HepG2 (cell line): Measurements from ENCODE around the gene ASNS. TPM values are rescaled to one million over a fixed set of nuclear protein-coding genes. Genes with fewer than 3 reads are reported as not detected.

Source experiments
- CREB1 ChIP-seq, 2 experiments: fragments of 450-650 bp in 1 of 2; IDR thresholded peaks; 2 replicates each; pipeline ENCODE4 v1.6.1; 2016 to 2017; ENCODE audit warnings: control low read depth in 1 of 2, mild to moderate bottlenecking in 1 of 2, missing compliant biosample characterization in 1 of 2, missing genetic modification characterization in 1 of 2
- HNRNPK ChIP-seq: fragments of 200-400 bp; formaldehyde crosslinking; IDR thresholded peaks from 2 replicates; pipeline ENCODE4 v1.6.1; 2018; ENCODE audit warnings: low read length, low read depth, moderate library complexity, mild to moderate bottlenecking; ENCODE audit not compliant: poor library complexity, severe bottlenecking
- KLF11 ChIP-seq: IDR thresholded peaks from 2 replicates; pipeline ENCODE4 v1.6.1; 2016; ENCODE audit warnings: missing compliant biosample characterization
- MXI1 ChIP-seq: IDR thresholded peaks from 3 replicates; pipeline ENCODE4 v1.6.1; 2012; ENCODE audit warnings: low read depth, low read length, inconsistent platforms, borderline replicate concordance
- PCBP2 ChIP-seq: fragments of 200-400 bp; formaldehyde crosslinking; optimal IDR thresholded peaks from 2 replicates; pipeline ENCODE3; 2018; ENCODE audit warnings: low read length, low read depth; ENCODE audit not compliant: poor library complexity, severe bottlenecking
- REXO4 ChIP-seq: sonication (generic); formaldehyde crosslinking; IDR thresholded peaks from 2 replicates; pipeline ENCODE4 v1.8.0; 2022; ENCODE audit warnings: missing genetic modification reagents, mild to moderate bottlenecking, borderline replicate concordance
- SIX4 ChIP-seq: sonication (generic); formaldehyde crosslinking; IDR thresholded peaks from 2 replicates; pipeline ENCODE4 v1.4.0; 2020; ENCODE audit warnings: missing genetic modification reagents
- ZBTB38 ChIP-seq: sonication (generic); formaldehyde crosslinking; IDR thresholded peaks from 2 replicates; pipeline ENCODE4 v1.5.1; 2020; ENCODE audit warnings: mild to moderate bottlenecking, missing genetic modification reagents
- ZKSCAN1 ChIP-seq: fragments of 150-350 bp; IDR thresholded peaks from 2 replicates; pipeline ENCODE4 v1.6.1; 2014; ENCODE audit warnings: low read length
- ZNF570 ChIP-seq: sonication (generic); formaldehyde crosslinking; IDR thresholded peaks from 2 replicates; pipeline ENCODE4 v1.4.0; 2020; ENCODE audit warnings: mild to moderate bottlenecking, missing genetic modification reagents, borderline replicate concordance
- ZNF670 ChIP-seq: sonication (generic); formaldehyde crosslinking; IDR thresholded peaks from 2 replicates; pipeline ENCODE4 v1.8.0; 2022; ENCODE audit warnings: mild to moderate bottlenecking, missing genetic modification reagents, borderline replicate concordance
- ZNF878 ChIP-seq: sonication (generic); formaldehyde crosslinking; IDR thresholded peaks from 2 replicates; pipeline ENCODE4 v1.8.1; 2023; ENCODE audit warnings: mild to moderate bottlenecking, missing genetic modification reagents, moderate library complexity
- polyA plus RNA-seq, 8 experiments: library from polyadenylated mRNA; depleted of rRNA in 3 of 8; stranded (reverse) in 7 of 8; unstranded in 1 of 8; fragments of >200 nt; fragmentation: Illumina TruSeq in 4 of 8; extraction: Trizol in 4 of 8; gene quantifications; 2 replicates each; pipeline versions ENCODE4 v1.2.1 to v1.2.3, GENCODE V29; 2011 to 2016; ENCODE audit warnings: low read depth in 4 of 8, missing spikeins in 1 of 8, mixed read lengths in 1 of 8; ENCODE audit not compliant: insufficient read depth in 1 of 8
- total RNA-seq, 5 experiments: library from RNA; depleted of rRNA; stranded (reverse); fragments of >200 nt; fragmentation: Illumina TruSeq; extraction: Trizol; gene quantifications; 2 replicates each; pipeline ENCODE4 v1.2.3, GENCODE V29; 2016; ENCODE audit warnings: low read depth in 1 of 5
- TF ChIP-seq, protein P1 (sequence below): sonication (generic); formaldehyde crosslinking; IDR thresholded peaks from 2 replicates; pipeline ENCODE4 v1.5.1; 2020; ENCODE audit warnings: mild to moderate bottlenecking, missing genetic modification reagents, moderate library complexity
- TF ChIP-seq, protein P2 (sequence below): sonication (generic); formaldehyde crosslinking; IDR thresholded peaks from 2 replicates; pipeline ENCODE4 v1.5.1; 2020; ENCODE audit warnings: missing genetic modification reagents, mild to moderate bottlenecking, borderline replicate concordance
- TF ChIP-seq, protein P3 (sequence below): sonication (generic); formaldehyde crosslinking; IDR thresholded peaks from 2 replicates; pipeline ENCODE4 v1.5.1; 2020; ENCODE audit warnings: mild to moderate bottlenecking, moderate library complexity, missing genetic modification reagents
- TF ChIP-seq, protein P4 (sequence below): sonication (generic); formaldehyde crosslinking; IDR thresholded peaks from 2 replicates; pipeline ENCODE4 v1.4.0; 2020; ENCODE audit warnings: mild to moderate bottlenecking, missing genetic modification reagents
- TF ChIP-seq, protein P5 (sequence below): sonication (generic); formaldehyde crosslinking; IDR thresholded peaks from 2 replicates; pipeline ENCODE4 v1.4.0; 2020; ENCODE audit warnings: missing genetic modification reagents

Gene ASNS
- total and polyA plus RNA-seq, 2 of the 13 experiments (the other 11 are each of a cell fraction or from before 2014, with no cell fraction given), result 55.0 to 75.1 TPM

DNA sequence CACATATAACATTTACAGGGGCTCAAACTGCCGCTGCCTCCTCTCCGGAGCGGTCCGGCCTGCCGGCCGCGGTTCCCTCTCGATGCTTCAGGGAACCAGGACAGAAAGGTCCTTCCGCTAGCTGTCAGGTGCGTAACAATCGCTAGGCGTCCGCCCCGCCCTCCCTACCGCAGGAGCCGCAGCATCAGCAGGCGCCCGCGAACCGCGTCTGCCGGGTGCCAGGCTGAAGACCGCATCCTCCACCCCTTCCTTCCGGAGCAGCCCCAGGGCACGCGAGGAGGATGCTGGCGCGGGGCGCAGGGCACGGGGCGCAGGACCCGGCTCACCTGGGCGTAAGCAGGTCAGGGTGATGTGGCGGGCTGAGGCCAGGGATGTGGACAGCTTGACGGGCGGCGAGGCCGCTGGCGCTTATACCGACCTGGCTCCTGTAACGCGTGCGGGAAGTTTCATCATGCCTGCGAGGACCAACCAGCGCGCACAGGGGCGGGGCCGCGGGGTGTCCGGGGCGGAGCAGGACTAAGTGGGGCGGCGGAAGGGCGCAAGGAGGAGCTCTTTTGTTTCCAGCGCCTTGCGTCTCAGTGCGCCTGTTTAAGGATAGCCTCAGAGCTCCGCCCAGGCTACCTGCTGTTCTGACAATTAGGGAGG lies at the start of gene ASNS (continued):
- TF ChIP-seq, protein P1, sequence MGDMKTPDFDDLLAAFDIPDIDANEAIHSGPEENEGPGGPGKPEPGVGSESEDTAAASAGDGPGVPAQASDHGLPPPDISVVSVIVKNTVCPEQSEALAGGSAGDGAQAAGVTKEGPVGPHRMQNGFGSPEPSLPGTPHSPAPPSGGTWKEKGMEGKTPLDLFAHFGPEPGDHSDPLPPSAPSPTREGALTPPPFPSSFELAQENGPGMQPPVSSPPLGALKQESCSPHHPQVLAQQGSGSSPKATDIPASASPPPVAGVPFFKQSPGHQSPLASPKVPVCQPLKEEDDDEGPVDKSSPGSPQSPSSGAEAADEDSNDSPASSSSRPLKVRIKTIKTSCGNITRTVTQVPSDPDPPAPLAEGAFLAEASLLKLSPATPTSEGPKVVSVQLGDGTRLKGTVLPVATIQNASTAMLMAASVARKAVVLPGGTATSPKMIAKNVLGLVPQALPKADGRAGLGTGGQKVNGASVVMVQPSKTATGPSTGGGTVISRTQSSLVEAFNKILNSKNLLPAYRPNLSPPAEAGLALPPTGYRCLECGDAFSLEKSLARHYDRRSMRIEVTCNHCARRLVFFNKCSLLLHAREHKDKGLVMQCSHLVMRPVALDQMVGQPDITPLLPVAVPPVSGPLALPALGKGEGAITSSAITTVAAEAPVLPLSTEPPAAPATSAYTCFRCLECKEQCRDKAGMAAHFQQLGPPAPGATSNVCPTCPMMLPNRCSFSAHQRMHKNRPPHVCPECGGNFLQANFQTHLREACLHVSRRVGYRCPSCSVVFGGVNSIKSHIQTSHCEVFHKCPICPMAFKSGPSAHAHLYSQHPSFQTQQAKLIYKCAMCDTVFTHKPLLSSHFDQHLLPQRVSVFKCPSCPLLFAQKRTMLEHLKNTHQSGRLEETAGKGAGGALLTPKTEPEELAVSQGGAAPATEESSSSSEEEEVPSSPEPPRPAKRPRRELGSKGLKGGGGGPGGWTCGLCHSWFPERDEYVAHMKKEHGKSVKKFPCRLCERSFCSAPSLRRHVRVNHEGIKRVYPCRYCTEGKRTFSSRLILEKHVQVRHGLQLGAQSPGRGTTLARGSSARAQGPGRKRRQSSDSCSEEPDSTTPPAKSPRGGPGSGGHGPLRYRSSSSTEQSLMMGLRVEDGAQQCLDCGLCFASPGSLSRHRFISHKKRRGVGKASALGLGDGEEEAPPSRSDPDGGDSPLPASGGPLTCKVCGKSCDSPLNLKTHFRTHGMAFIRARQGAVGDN (CRISPR knock-in tag), result peak; percentile 95
- no peak for TF ChIP-seq ZNF670 (CRISPR knock-in tag)
- peak; percentile 78; the same call in 1 of the 2 replicates for TF ChIP-seq KLF11
- TF ChIP-seq SIX4 (CRISPR knock-in tag), result no peak
- no peak for TF ChIP-seq REXO4 (CRISPR knock-in tag)
- TF ChIP-seq HNRNPK, result peak; percentile 47
- TF ChIP-seq, protein P2, sequence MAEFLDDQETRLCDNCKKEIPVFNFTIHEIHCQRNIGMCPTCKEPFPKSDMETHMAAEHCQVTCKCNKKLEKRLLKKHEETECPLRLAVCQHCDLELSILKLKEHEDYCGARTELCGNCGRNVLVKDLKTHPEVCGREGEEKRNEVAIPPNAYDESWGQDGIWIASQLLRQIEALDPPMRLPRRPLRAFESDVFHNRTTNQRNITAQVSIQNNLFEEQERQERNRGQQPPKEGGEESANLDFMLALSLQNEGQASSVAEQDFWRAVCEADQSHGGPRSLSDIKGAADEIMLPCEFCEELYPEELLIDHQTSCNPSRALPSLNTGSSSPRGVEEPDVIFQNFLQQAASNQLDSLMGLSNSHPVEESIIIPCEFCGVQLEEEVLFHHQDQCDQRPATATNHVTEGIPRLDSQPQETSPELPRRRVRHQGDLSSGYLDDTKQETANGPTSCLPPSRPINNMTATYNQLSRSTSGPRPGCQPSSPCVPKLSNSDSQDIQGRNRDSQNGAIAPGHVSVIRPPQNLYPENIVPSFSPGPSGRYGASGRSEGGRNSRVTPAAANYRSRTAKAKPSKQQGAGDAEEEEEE (CRISPR knock-in tag), result 0 out of 2 replicates have a peak, but pooled peaks have one; percentile 40
- TF ChIP-seq MXI1, result peak; percentile 53; the same call in 1 of the 3 replicates
- TF ChIP-seq ZNF878, result 0 out of 2 replicates have a peak, but pooled peaks have one; percentile 65
- no peak for TF ChIP-seq PCBP2
- TF ChIP-seq, protein P3, sequence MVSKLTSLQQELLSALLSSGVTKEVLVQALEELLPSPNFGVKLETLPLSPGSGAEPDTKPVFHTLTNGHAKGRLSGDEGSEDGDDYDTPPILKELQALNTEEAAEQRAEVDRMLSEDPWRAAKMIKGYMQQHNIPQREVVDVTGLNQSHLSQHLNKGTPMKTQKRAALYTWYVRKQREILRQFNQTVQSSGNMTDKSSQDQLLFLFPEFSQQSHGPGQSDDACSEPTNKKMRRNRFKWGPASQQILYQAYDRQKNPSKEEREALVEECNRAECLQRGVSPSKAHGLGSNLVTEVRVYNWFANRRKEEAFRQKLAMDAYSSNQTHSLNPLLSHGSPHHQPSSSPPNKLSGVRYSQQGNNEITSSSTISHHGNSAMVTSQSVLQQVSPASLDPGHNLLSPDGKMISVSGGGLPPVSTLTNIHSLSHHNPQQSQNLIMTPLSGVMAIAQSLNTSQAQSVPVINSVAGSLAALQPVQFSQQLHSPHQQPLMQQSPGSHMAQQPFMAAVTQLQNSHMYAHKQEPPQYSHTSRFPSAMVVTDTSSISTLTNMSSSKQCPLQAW (CRISPR knock-in tag), result peak; percentile 61
- TF ChIP-seq, protein P4, sequence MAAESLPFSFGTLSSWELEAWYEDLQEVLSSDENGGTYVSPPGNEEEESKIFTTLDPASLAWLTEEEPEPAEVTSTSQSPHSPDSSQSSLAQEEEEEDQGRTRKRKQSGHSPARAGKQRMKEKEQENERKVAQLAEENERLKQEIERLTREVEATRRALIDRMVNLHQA (CRISPR knock-in tag), result no peak
- TF ChIP-seq ZBTB38 (CRISPR knock-in tag), result no peak; the same call in 1 of the 2 replicates
- TF ChIP-seq ZKSCAN1, result no peak
- no peak for TF ChIP-seq ZNF570 (CRISPR knock-in tag)
- TF ChIP-seq, protein P5, sequence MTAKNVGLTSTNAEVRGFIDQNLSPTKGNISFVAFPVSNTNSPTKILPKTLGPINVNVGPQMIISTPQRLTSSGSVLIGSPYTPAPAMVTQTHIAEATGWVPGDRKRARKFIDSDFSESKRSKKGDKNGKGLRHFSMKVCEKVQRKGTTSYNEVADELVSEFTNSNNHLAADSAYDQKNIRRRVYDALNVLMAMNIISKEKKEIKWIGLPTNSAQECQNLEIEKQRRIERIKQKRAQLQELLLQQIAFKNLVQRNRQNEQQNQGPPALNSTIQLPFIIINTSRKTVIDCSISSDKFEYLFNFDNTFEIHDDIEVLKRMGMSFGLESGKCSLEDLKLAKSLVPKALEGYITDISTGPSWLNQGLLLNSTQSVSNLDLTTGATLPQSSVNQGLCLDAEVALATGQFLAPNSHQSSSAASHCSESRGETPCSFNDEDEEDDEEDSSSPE (CRISPR knock-in tag), result peak; percentile 65
- TF ChIP-seq CREB1 (IDR thresholded peaks at IDR 0.05), result no peak; the same call in 1 of the 2 replicates
- TF ChIP-seq CREB1 (CRISPR knock-in tag; IDR thresholded peaks at IDR 0.05), result peak; percentile 45
